ENCODE measurements around the gene NUP214. TPM values are rescaled to one million over a fixed set of nuclear protein-coding genes. Genes with fewer than 3 reads are reported as not detected.
"Not testable (repeated sequence)": the region's sequence is repeated elsewhere in the genome, so short reads cannot be mapped to it uniquely, and the experiment has no call there.

The NUP214 gene
- total RNA-seq, 1 experiment from 2014 or later, result 13.2 TPM

- DNase-seq (ENCODE audit: low read depth, low spot score), result peak; percentile 97
- in situ Hi-C loops (cut with HindIII; ENCODE audit: low pct_unique_long_range_greater_than_20kb, low sequenced_read_pairs), result no loop called here
These were observed 13.5 kb upstream of the NUP214 start for GRCh38 chr9:131111854-131112311.

- DNase-seq (ENCODE audit: low read depth, low spot score), result no peak
- in situ Hi-C loops (cut with HindIII; ENCODE audit: low pct_unique_long_range_greater_than_20kb, low sequenced_read_pairs), result no loop called here
These were observed 12.8 kb upstream of the NUP214 start for GRCh38 chr9:131112374-131113154.

- in situ Hi-C loops (cut with HindIII; ENCODE audit: low pct_unique_long_range_greater_than_20kb, low sequenced_read_pairs), result no loop called here
- no peak for DNase-seq (ENCODE audit: low read depth, low spot score)
These were observed 11.7 kb upstream of the NUP214 start for GRCh38 chr9:131113655-131114054.

DNA sequence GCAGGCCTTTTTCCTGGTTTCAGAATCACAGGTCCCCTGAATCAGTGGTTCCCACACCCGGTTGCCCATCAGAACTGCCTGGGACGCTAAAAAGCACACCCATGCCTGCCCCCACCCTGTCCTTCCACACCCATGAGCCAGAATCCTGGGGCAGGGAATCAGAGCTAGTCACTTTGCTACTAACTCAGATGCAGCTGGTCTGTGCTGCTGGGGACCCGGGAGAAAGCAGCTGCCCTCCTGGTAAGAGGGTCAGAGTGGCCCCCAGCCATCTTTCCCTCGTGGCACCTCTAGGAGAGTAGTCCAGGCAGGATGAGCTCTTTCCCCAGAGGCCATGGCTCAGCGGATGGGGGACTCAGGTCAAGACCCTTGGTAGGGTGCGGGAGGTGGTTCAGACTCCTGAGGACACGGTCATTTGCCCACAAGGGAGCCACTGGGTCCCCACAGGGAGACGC lies 11.3 kb upstream of the NUP214 start:
- no peak for DNase-seq (ENCODE audit: low read depth, low spot score)
- in situ Hi-C loops (cut with HindIII; ENCODE audit: low pct_unique_long_range_greater_than_20kb, low sequenced_read_pairs), result no loop called here

DNA sequence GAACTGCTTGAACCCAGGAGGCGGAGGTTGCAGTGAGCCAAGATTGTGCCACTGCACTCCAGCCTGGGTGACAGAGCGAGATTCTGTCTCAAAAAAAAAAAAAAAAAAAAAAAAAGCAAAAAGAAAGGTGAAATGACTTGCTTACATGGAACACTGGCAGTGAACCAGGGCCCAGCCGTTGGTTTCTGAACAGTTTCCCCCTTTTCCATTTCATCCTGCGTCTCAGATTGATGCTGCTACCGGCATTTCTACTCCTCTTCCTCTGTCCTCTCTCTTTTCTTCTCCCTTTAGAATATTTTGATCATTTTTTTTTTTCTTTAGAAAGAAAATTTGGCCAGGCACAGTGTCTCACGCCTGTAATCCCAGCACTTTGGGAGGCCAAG lies 10.0 kb upstream of the NUP214 start:
- in situ Hi-C loops (cut with HindIII; ENCODE audit: low pct_unique_long_range_greater_than_20kb, low sequenced_read_pairs); DNase-seq (ENCODE audit: low read depth, low spot score): not testable (repeated sequence)

- in situ Hi-C loops (cut with HindIII; ENCODE audit: low pct_unique_long_range_greater_than_20kb, low sequenced_read_pairs), result no loop called here
- no peak for DNase-seq (ENCODE audit: low read depth, low spot score)
These were observed 8.9 kb upstream of the NUP214 start for GRCh38 chr9:131116281-131117120.

DNA sequence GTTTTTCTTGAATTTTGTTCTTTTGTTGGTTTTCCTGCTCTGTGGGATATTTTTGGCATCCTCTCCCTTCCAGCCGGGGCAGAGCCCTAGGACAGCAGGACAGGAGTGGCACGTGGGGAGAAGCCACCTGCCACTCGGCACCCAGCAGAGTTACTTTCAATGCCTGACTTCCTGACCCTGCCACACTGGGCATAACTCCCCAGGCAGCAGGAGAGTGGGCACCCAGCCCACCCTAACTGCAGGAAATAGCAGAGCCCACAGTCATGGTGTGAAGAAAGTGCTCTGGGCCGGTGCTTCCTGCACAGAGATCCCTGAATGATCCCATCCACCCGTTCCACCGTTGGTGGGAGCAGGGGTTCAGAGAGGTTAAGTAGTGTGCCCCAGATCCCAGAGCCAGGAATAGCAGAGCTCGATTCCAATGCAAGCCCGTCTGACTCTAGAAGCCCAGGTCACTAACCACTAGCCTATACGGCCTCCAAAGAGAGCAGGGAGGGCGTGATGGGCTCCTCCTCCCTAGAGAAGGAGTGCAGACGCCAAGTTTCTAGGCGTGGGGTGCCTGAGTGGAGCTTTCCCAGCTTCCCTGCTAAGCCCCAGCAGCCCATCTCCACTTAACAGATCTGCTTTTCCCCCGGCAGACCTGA lies 8.1 kb upstream of the NUP214 start:
- in situ Hi-C loops (cut with HindIII; ENCODE audit: low pct_unique_long_range_greater_than_20kb, low sequenced_read_pairs), result no loop called here
- no peak for DNase-seq (ENCODE audit: low read depth, low spot score)

- in situ Hi-C loops (cut with HindIII; ENCODE audit: low pct_unique_long_range_greater_than_20kb, low sequenced_read_pairs), result no loop called here
- DNase-seq (ENCODE audit: low read depth, low spot score), result no peak
These were observed 7.6 kb upstream of the NUP214 start for GRCh38 chr9:131117762-131118145.

GRCh38 chr9:131119600-131119999 lies 5.8 kb upstream of the NUP214 start:
- in situ Hi-C loops (cut with HindIII; ENCODE audit: low pct_unique_long_range_greater_than_20kb, low sequenced_read_pairs), result no loop called here
- no peak for DNase-seq (ENCODE audit: low read depth, low spot score)

DNA sequence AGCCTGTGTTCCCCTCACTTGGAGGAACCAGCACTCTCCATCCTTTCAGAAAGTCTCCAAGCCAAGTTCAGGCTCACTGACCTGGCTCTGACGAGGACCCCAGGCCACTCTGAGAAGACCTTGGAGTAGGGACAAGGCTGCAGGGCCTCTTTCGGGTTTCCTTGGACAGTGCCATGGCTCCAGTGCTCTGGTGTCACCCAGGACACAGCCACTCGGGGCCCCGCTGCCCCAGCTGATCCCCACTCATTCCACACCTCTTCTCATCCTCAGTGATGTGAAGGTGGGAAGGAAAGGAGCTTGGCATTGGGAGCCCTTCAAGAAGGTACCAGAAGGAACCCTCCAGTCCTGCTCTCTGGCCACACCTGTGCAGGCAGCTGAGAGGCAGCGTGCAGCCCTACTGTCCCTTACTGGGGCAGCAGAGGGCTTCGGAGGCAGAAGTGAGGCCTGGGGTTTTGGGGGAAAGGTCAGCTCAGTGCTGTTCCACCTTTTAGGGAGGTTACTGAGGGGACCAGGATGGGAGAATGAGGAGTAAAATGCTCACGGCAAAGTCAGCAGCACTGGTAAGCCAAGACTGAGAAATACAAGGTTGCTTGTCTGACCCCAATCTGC lies 4.7 kb upstream of the NUP214 start:
- no peak for DNase-seq (ENCODE audit: low read depth, low spot score)
- in situ Hi-C loops (cut with HindIII; ENCODE audit: low pct_unique_long_range_greater_than_20kb, low sequenced_read_pairs), result no loop called here

DNA sequence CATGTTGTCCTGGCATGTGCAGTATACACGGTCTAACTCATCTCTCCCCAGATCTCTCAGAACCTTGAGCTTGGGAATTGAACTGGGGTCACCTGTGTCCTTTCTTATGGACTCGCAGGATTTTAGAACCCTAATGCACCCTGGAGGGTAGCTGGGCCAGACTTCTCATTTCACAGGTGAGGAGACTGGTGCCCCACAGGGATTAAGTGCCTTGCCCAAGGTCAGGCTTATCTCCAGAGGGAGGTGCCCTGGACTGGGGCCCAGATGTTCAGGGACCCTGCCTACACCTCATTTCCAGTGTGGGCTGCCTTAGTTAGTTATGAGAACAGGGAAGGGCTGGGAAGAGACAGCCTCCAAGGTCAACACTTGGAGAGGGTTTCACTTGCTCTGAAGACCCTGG lies 4.0 kb upstream of the NUP214 start:
- DNase-seq (ENCODE audit: low read depth, low spot score), result no peak
- in situ Hi-C loops (cut with HindIII; ENCODE audit: low pct_unique_long_range_greater_than_20kb, low sequenced_read_pairs), result no loop called here

GRCh38 chr9:131122158-131122557 lies 3.2 kb upstream of the NUP214 start:
- in situ Hi-C loops (cut with HindIII; ENCODE audit: low pct_unique_long_range_greater_than_20kb, low sequenced_read_pairs), result no loop called here
- no peak for DNase-seq (ENCODE audit: low read depth, low spot score)

DNA sequence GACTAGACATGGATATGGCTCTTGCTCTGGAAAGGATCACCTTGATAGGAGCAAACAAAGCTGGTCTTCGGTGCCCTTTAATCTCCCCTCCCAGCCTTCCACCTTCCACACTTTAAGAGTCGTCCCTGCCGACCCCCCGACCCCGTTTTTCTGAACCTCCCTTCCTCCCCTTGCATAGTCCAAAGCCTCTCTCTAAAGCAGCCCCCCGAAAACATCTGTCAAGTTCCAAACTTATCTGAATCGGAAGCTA lies 423 bp upstream of the NUP214 start:
- in situ Hi-C loops (cut with HindIII; ENCODE audit: low pct_unique_long_range_greater_than_20kb, low sequenced_read_pairs), result no loop called here
- DNase-seq (ENCODE audit: low read depth, low spot score), result no peak

GRCh38 chr9:131126059-131126426 lies 657 bp downstream of the NUP214 start:
- no peak for DNase-seq (ENCODE audit: low read depth, low spot score)
- in situ Hi-C loops (cut with HindIII; ENCODE audit: low pct_unique_long_range_greater_than_20kb, low sequenced_read_pairs), result no loop called here

GRCh38 chr9:131129183-131129582 lies 3.8 kb downstream of the NUP214 start:
- in situ Hi-C loops (cut with HindIII; ENCODE audit: low pct_unique_long_range_greater_than_20kb, low sequenced_read_pairs), result no loop called here
- DNase-seq (ENCODE audit: low read depth, low spot score), result no peak

- no peak for DNase-seq (ENCODE audit: low read depth, low spot score)
- in situ Hi-C loops (cut with HindIII; ENCODE audit: low pct_unique_long_range_greater_than_20kb, low sequenced_read_pairs), result no loop called here
These were observed 13.3 kb downstream of the NUP214 start for GRCh38 chr9:131138676-131139075.

DNA sequence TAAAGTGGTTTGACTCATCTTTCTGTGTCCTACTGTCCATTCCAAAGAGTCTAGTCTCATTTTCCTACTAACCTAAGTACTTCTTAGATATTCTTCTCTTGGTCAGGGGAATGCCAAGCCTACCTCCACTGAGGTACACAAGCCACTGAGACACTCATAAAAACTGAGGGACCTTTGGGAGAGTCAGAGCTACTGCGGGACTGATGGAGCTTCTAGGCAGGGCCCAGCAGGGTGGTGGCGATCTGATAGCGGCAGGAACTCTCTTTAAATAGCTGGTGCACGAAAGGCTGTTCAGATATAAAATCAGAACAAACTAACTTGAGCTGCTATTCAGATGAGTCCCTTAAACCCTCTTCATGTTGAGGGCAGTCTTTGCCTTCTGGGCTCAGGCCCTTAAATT lies 14.7 kb downstream of the NUP214 start:
- in situ Hi-C loops (cut with HindIII; ENCODE audit: low pct_unique_long_range_greater_than_20kb, low sequenced_read_pairs), result no loop called here
- no peak for DNase-seq (ENCODE audit: low read depth, low spot score)

DNA sequence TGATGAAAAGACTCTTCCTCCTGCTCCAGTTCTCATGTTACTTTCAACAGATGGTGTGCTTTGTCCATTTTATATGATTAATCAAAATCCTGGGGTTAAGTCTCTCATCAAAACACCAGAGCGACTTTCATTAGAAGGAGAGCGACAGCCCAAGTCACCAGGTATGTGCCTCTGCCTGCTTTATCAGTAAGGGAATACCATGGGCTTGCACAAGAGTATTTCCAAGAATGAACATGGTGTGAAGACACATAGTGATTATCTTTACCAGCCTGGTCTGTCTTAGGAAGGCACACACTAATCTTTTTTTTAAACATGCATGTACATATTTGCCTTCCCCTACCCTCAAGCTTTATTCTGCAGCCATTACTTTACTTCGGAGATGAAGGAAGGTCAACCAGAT lies 15.2 kb downstream of the NUP214 start:
- in situ Hi-C loops (cut with HindIII; ENCODE audit: low pct_unique_long_range_greater_than_20kb, low sequenced_read_pairs), result no loop called here
- no peak for DNase-seq (ENCODE audit: low read depth, low spot score)
